HepG2 (cell line): ENCODE measurements around the gene PDPK1. TPM values are rescaled to one million over a fixed set of nuclear protein-coding genes. Genes with fewer than 3 reads are reported as not detected.

Experiments used
- CTCF ChIP-seq: sonication (generic); formaldehyde crosslinking; IDR thresholded peaks from 2 replicates; pipeline ENCODE4 v1.5.0; 2020; ENCODE audit warnings: mild to moderate bottlenecking, missing genetic modification reagents, moderate library complexity
- GATAD2A ChIP-seq: IDR thresholded peaks from 2 replicates; pipeline ENCODE4 v1.6.1; 2016
- KMT2A ChIP-seq: sonication (generic); formaldehyde crosslinking; IDR thresholded peaks from 2 replicates; pipeline ENCODE4 v1.4.0; 2020; ENCODE audit warnings: missing genetic modification reagents
- MAFF ChIP-seq: IDR thresholded peaks from 2 replicates; pipeline ENCODE4 v1.6.1; 2011; ENCODE audit warnings: low read depth, low read length, improper control_type of control experiment
- RAD21 ChIP-seq: fragments of 450-650 bp; formaldehyde crosslinking; IDR thresholded peaks from 2 replicates; pipeline ENCODE4 v1.5.0; 2020; ENCODE audit warnings: mild to moderate bottlenecking
- SAP130 ChIP-seq: IDR thresholded peaks from 2 replicates; pipeline ENCODE4 v1.6.1; 2016; ENCODE audit warnings: low read depth
- SMC3 ChIP-seq: IDR thresholded peaks from 2 replicates; pipeline ENCODE4 v1.6.1; 2011; ENCODE audit warnings: low read length, improper control_type of control experiment
- STAG1 ChIP-seq: sonication (generic); formaldehyde crosslinking; IDR thresholded peaks from 2 replicates; pipeline ENCODE4 v1.4.0; 2020; ENCODE audit warnings: missing genetic modification reagents
- ZNF720 ChIP-seq: sonication (generic); formaldehyde crosslinking; IDR thresholded peaks from 2 replicates; pipeline ENCODE4 v1.4.0; 2020; ENCODE audit warnings: missing genetic modification reagents
- polyA plus RNA-seq, 8 experiments: library from polyadenylated mRNA; depleted of rRNA in 3 of 8; stranded (reverse) in 7 of 8; unstranded in 1 of 8; fragments of >200 nt; fragmentation: Illumina TruSeq in 4 of 8; extraction: Trizol in 4 of 8; gene quantifications; 2 replicates each; pipeline versions ENCODE4 v1.2.1 to v1.2.3, GENCODE V29; 2011 to 2016; ENCODE audit warnings: low read depth in 4 of 8, missing spikeins in 1 of 8, mixed read lengths in 1 of 8; ENCODE audit not compliant: insufficient read depth in 1 of 8
- total RNA-seq, 5 experiments: library from RNA; depleted of rRNA; stranded (reverse); fragments of >200 nt; fragmentation: Illumina TruSeq; extraction: Trizol; gene quantifications; 2 replicates each; pipeline ENCODE4 v1.2.3, GENCODE V29; 2016; ENCODE audit warnings: low read depth in 1 of 5
- TF ChIP-seq, protein P1 (sequence below): sonication (generic); formaldehyde crosslinking; IDR thresholded peaks from 2 replicates; pipeline ENCODE4 v1.4.0; 2020; ENCODE audit warnings: missing genetic modification reagents
- TF ChIP-seq, protein P2 (sequence below), 2 experiments: sonication (generic) in 1 of 2; formaldehyde crosslinking in 1 of 2; IDR thresholded peaks; 2 replicates each; pipeline versions ENCODE4 v1.4.0 to v1.6.1; 2018 to 2020; ENCODE audit warnings: missing genetic modification reagents in 2 of 2, borderline replicate concordance in 1 of 2, low read depth in 1 of 2, mild to moderate bottlenecking in 1 of 2, missing biosample characterization in 1 of 2

Gene PDPK1
- total and polyA plus RNA-seq, 2 of the 13 experiments (the other 11 are each of a cell fraction or from before 2014, with no cell fraction given) = 59.6 to 129 TPM

DNA sequence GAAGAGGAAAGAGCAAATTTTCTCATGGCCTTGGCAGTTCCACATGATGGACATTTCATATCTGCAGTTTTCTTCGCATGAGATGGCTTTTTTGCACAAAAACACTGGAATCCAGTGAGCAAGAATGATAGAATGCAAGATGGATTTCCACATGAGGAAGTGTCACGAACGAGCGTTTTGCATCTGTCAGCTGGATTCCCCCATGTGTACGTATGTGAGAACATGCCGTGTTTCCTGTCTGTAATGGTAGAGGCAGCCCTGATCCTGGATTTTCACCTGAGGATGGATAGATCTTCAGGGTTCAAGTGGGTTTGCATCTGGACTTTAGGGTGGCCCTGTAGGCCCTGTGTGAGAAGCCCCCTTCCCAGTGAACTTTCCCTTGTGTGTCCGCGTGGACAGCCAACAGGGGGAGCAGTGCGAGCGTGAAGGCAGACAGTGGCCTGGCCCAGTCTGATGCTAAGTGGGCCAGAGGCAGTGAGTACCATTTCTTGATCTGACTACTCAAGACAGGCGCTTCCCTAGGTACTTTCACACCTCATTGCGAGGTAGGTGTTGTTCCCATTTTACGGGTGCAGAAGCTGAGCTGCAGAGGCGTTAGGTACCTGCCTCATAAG is 2.1 kb downstream of the PDPK1 start (continued):
- TF ChIP-seq STAG1 (peak; percentile 62), ZNF720 (CRISPR knock-in tag) (0 out of 2 replicates have a peak, but pooled peaks have one; percentile 51), SAP130 (CRISPR knock-in tag) (peak; percentile 59), RAD21 (CRISPR knock-in tag) (0 out of 2 replicates have a peak, but pooled peaks have one; percentile 13), CTCF (CRISPR knock-in tag) (peak; percentile 62), KMT2A (CRISPR knock-in tag) (0 out of 2 replicates have a peak, but pooled peaks have one; percentile 35), SMC3 (0 out of 2 replicates have a peak, but pooled peaks have one; percentile 6), MAFF (0 out of 2 replicates have a peak, but pooled peaks have one; percentile 20), GATAD2A (CRISPR knock-in tag) (peak; percentile 54)
- TF ChIP-seq, protein P1, sequence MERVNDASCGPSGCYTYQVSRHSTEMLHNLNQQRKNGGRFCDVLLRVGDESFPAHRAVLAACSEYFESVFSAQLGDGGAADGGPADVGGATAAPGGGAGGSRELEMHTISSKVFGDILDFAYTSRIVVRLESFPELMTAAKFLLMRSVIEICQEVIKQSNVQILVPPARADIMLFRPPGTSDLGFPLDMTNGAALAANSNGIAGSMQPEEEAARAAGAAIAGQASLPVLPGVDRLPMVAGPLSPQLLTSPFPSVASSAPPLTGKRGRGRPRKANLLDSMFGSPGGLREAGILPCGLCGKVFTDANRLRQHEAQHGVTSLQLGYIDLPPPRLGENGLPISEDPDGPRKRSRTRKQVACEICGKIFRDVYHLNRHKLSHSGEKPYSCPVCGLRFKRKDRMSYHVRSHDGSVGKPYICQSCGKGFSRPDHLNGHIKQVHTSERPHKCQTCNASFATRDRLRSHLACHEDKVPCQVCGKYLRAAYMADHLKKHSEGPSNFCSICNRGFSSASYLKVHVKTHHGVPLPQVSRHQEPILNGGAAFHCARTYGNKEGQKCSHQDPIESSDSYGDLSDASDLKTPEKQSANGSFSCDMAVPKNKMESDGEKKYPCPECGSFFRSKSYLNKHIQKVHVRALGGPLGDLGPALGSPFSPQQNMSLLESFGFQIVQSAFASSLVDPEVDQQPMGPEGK (CRISPR knock-in tag) = peak; percentile 30
- TF ChIP-seq, protein P2, sequence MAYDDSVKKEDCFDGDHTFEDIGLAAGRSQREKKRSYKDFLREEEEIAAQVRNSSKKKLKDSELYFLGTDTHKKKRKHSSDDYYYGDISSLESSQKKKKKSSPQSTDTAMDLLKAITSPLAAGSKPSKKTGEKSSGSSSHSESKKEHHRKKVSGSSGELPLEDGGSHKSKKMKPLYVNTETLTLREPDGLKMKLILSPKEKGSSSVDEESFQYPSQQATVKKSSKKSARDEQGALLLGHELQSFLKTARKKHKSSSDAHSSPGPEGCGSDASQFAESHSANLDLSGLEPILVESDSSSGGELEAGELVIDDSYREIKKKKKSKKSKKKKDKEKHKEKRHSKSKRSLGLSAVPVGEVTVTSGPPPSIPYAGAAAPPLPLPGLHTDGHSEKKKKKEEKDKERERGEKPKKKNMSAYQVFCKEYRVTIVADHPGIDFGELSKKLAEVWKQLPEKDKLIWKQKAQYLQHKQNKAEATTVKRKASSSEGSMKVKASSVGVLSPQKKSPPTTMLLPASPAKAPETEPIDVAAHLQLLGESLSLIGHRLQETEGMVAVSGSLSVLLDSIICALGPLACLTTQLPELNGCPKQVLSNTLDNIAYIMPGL (CRISPR knock-in tag; IDR thresholded peaks at IDR 0.05; ENCODE audit: borderline replicate concordance in 1 of 2, low read depth in 1 of 2) = peak in 1 of 2 experiments; percentile 60; a peak in 1 of 4 replicates
- TF ChIP-seq, all 625 proteins: peak for 16; not testable (repeated sequence) for 609
